OCI-LY1 (cell line): ENCODE results near the gene SNX8.

Experiments used
- CTCF ChIP-seq: fragments of 200-600 bp; sonication (generic), shearing (Covaris generic); IDR thresholded peaks from 2 replicates; pipeline ENCODE4 v1.5.1; 2017; ENCODE audit warnings: mild to moderate bottlenecking, antibody characterized with exemption, low read length, moderate library complexity, mixed read lengths
- EZH2 ChIP-seq: fragments of 200-600 bp; sonication (generic), shearing (Covaris generic); IDR thresholded peaks from 2 replicates; pipeline ENCODE4 v1.8.0; 2017; ENCODE audit warnings: borderline replicate concordance, mixed run types, mild to moderate bottlenecking, antibody characterized with exemption, low read length, moderate library complexity, mixed read lengths

GRCh38 chr7:2251841-2252771 is 62.1 kb downstream of the SNX8 start:
- TF ChIP-seq CTCF (no peak), EZH2 (no peak)
